Measurements from ENCODE around the gene MAPKAPK2. TPM values are rescaled to one million over a fixed set of nuclear protein-coding genes. Genes with fewer than 3 reads are reported as not detected.

Gene MAPKAPK2
- total RNA-seq, 1 donor from 2014 or later: 51.1 TPM

- H3K27ac ChIP-seq: peak overlapping the region; percentile 42
Observed at GRCh38 chr1:206687915-206688442, 3.3 kb downstream of the MAPKAPK2 start.

GRCh38 chr1:206690516-206690915 is 5.8 kb downstream of the MAPKAPK2 start:
- Histone ChIP-seq H3K27ac (peak overlapping the region; percentile 5), H3K36me3 (no peaks in the 10 kb centered on the region), H3K4me3 (no peak overlapping the region), H3K4me1 (peaks cover 93% of the 10 kb centered on the region), H3K9me3 (no peaks in the 10 kb centered on the region), H3K27me3 (no peaks in the 10 kb centered on the region)
- intact Hi-C loops (cut with DNase I): no loop called here
- no peak for DNase-seq (ENCODE audit: extremely low spot score in 2 of 2)
- no peak for TF ChIP-seq POLR2AphosphoS5 (IDR thresholded peaks at IDR 0.05; ENCODE audit: insufficient read depth in 1 of 2, low read depth in 1 of 2)
- no peak for TF ChIP-seq POLR2A (IDR thresholded peaks at IDR 0.05)
- no peak for TF ChIP-seq CTCF (IDR thresholded peaks at IDR 0.05)

More at GRCh38 chr1:206687915-206688442, 3.3 kb downstream of the MAPKAPK2 start:
- Histone ChIP-seq H3K27me3 (no peaks in the 10 kb centered on the region), H3K4me1 (peaks cover 84% of the 10 kb centered on the region), H3K36me3 (no peaks in the 10 kb centered on the region), H3K9me3 (no peaks in the 10 kb centered on the region), H3K4me3 (no peak overlapping the region)
- no peak for TF ChIP-seq POLR2A (IDR thresholded peaks at IDR 0.05)
- TF ChIP-seq POLR2AphosphoS5 (IDR thresholded peaks at IDR 0.05; ENCODE audit: insufficient read depth in 1 of 2, low read depth in 1 of 2): no peak
- TF ChIP-seq CTCF (IDR thresholded peaks at IDR 0.05): no peak
- intact Hi-C loops (cut with DNase I): loop anchor here (5.0 kb wide), 1 partner anchor 34 kb away; no protein-coding TSS in a partner anchor
- DNase-seq (ENCODE audit: extremely low spot score in 2 of 2): no peak

GRCh38 chr1:206691604-206692003 is 6.9 kb downstream of the MAPKAPK2 start:
- H3K36me3 ChIP-seq: no peaks in the 10 kb centered on the region
- H3K4me1 ChIP-seq: peaks cover 100% of the 10 kb centered on the region
- no peaks in the 10 kb centered on the region for H3K27me3 ChIP-seq
- no peak overlapping the region for H3K4me3 ChIP-seq
- H3K27ac ChIP-seq: peak overlapping the region; percentile 53
- TF ChIP-seq POLR2AphosphoS5 (IDR thresholded peaks at IDR 0.05; ENCODE audit: insufficient read depth in 1 of 2, low read depth in 1 of 2) (no peak), POLR2A (IDR thresholded peaks at IDR 0.05) (no peak), CTCF (IDR thresholded peaks at IDR 0.05) (no peak)
- intact Hi-C loops (cut with DNase I): no loop called here
- DNase-seq (ENCODE audit: extremely low spot score in 2 of 2): no peak
- H3K9me3 ChIP-seq: no peaks in the 10 kb centered on the region

GRCh38 chr1:206693029-206693428 is 8.3 kb downstream of the MAPKAPK2 start:
- Histone ChIP-seq H3K9me3 (no peaks in the 10 kb centered on the region), H3K27me3 (no peaks in the 10 kb centered on the region), H3K4me3 (peak overlapping the region in 1 of 2 donors; percentile 11), H3K4me1 (peaks cover 100% of the 10 kb centered on the region), H3K27ac (peak overlapping the region; percentile 53), H3K36me3 (no peaks in the 10 kb centered on the region)
- intact Hi-C loops (cut with DNase I): no loop called here
- no peak for DNase-seq (ENCODE audit: extremely low spot score in 2 of 2)
- TF ChIP-seq POLR2A (IDR thresholded peaks at IDR 0.05) (no peak), POLR2AphosphoS5 (IDR thresholded peaks at IDR 0.05; ENCODE audit: insufficient read depth in 1 of 2, low read depth in 1 of 2) (no peak), CTCF (IDR thresholded peaks at IDR 0.05) (no peak)

GRCh38 chr1:206693592-206693991 is 8.9 kb downstream of the MAPKAPK2 start:
- Histone ChIP-seq H3K27ac (peak overlapping the region; percentile 53), H3K4me3 (no peak overlapping the region), H3K36me3 (no peaks in the 10 kb centered on the region), H3K27me3 (no peaks in the 10 kb centered on the region), H3K9me3 (no peaks in the 10 kb centered on the region), H3K4me1 (peaks cover 97% of the 10 kb centered on the region)
- intact Hi-C loops (cut with DNase I): no loop called here
- no peak for DNase-seq (ENCODE audit: extremely low spot score in 2 of 2)
- TF ChIP-seq CTCF (IDR thresholded peaks at IDR 0.05) (no peak), POLR2AphosphoS5 (IDR thresholded peaks at IDR 0.05; ENCODE audit: insufficient read depth in 1 of 2, low read depth in 1 of 2) (no peak), POLR2A (IDR thresholded peaks at IDR 0.05) (no peak)
